GM21737 (cell line): Measurements from ENCODE around the gene AUNIP.

Source experiments
- ATAC-seq: cut with Tn5 transposase; IDR thresholded peaks from one replicate; pipeline ENCODE4 v1.9.1; 2021; ENCODE audit warnings: mild to moderate bottlenecking, moderate library complexity; ENCODE audit not compliant: unreplicated experiment

The AUNIP gene

GRCh38 chr1:25811384-25812082 is 47.7 kb downstream of the AUNIP start:
- no peak for ATAC-seq

- ATAC-seq: no peak
These were observed 48.6 kb downstream of the AUNIP start for GRCh38 chr1:25810341-25811299.

- no peak for ATAC-seq
These were observed 49.3 kb downstream of the AUNIP start for GRCh38 chr1:25809929-25810328.

GRCh38 chr1:25809283-25809926 is 49.9 kb downstream of the AUNIP start:
- no peak for ATAC-seq

GRCh38 chr1:25808481-25809244 is 50.6 kb downstream of the AUNIP start:
- no peak for ATAC-seq

GRCh38 chr1:25807480-25808390 is 51.5 kb downstream of the AUNIP start:
- ATAC-seq: no peak

- ATAC-seq: no peak
These were observed 52.8 kb downstream of the AUNIP start for GRCh38 chr1:25806418-25806817.

- ATAC-seq: no peak
These were observed 53.4 kb downstream of the AUNIP start for GRCh38 chr1:25805863-25806225.

GRCh38 chr1:25804964-25805862 is 54.0 kb downstream of the AUNIP start:
- ATAC-seq: no peak

- ATAC-seq: no peak
These were observed 54.9 kb downstream of the AUNIP start for GRCh38 chr1:25804244-25804963.

GRCh38 chr1:25803368-25803767 is 55.9 kb downstream of the AUNIP start:
- ATAC-seq: no peak

GRCh38 chr1:25802915-25803314 is 56.3 kb downstream of the AUNIP start:
- ATAC-seq: no peak

GRCh38 chr1:25800703-25801377 is 58.4 kb downstream of the AUNIP start:
- ATAC-seq: no peak

GRCh38 chr1:25799935-25800702 is 59.1 kb downstream of the AUNIP start, which contains the start of gene SELENON:
SELENON (plus strand) TSS chr1:25800193; CDS start chr1:25800231, 38 bp downstream.
- no peak for ATAC-seq

GRCh38 chr1:25799352-25799934 is 59.8 kb downstream of the AUNIP start:
- no peak for ATAC-seq

- no peak for ATAC-seq
These were observed 60.4 kb downstream of the AUNIP start for GRCh38 chr1:25798666-25799351.
